ENCODE measurements around the gene TMIE.

DNA sequence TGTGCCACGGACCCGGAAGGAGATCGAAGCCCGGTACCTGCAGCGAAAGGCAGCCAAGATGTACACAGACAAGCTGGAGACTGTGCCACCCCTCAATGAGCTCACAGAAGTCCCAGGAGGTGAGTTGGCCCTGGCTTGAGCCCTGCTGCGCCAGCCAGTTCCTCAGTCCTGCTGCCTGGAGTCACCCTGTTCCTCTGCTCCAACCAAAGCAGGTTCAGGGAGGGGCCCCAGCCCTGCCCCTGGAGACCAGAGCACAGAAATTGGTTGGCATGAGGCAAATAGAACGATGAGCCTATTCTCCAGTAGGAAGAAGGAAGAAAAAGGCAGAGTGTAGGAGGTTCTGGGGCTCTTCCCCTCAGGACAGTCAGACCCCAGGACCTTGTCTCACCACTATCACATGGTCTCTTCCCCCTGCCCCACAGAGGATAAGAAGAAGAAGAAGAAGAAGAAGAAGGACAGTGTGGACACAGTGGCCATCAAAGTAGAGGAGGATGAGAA is 8.0 kb downstream of the TMIE start:
- no peak for TF ChIP-seq POLR2A (IDR thresholded peaks at IDR 0.05)
- TF ChIP-seq, protein P1, sequence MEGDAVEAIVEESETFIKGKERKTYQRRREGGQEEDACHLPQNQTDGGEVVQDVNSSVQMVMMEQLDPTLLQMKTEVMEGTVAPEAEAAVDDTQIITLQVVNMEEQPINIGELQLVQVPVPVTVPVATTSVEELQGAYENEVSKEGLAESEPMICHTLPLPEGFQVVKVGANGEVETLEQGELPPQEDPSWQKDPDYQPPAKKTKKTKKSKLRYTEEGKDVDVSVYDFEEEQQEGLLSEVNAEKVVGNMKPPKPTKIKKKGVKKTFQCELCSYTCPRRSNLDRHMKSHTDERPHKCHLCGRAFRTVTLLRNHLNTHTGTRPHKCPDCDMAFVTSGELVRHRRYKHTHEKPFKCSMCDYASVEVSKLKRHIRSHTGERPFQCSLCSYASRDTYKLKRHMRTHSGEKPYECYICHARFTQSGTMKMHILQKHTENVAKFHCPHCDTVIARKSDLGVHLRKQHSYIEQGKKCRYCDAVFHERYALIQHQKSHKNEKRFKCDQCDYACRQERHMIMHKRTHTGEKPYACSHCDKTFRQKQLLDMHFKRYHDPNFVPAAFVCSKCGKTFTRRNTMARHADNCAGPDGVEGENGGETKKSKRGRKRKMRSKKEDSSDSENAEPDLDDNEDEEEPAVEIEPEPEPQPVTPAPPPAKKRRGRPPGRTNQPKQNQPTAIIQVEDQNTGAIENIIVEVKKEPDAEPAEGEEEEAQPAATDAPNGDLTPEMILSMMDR (IDR thresholded peaks at IDR 0.05), result no peak

Measured in tibial nerve (tissue), 3 donors.